LoVo (cell line): ENCODE measurements around the gene SMCO2.

Source experiments
- DNase-seq: peaks from one replicate; pipeline ENCODE4 v3.0.0-alpha.2; 2016; ENCODE audit warnings: low spot score

The SMCO2 gene

GRCh38 chr12:27499377-27499776 lies 52.8 kb downstream of the SMCO2 start:
- no peak for DNase-seq

- no peak for DNase-seq
Measured at GRCh38 chr12:27500546-27500945, 54.0 kb downstream of the SMCO2 start.

GRCh38 chr12:27502021-27502435 lies 55.5 kb downstream of the SMCO2 start:
- DNase-seq, result no peak

GRCh38 chr12:27504507-27504906 lies 58.0 kb downstream of the SMCO2 start:
- no peak for DNase-seq

- no peak for DNase-seq
Measured at GRCh38 chr12:27505109-27505508, 58.6 kb downstream of the SMCO2 start.

- no peak for DNase-seq
Measured at GRCh38 chr12:27505761-27506160, 59.2 kb downstream of the SMCO2 start.

- no peak for DNase-seq
Measured at GRCh38 chr12:27506645-27507189, 60.2 kb downstream of the SMCO2 start.

GRCh38 chr12:27508736-27509431 lies 62.3 kb downstream of the SMCO2 start:
- no peak for DNase-seq

- no peak for DNase-seq
Measured at GRCh38 chr12:27511031-27511722, 64.6 kb downstream of the SMCO2 start.

- DNase-seq, result no peak
Measured at GRCh38 chr12:27511723-27512045, 65.1 kb downstream of the SMCO2 start.

GRCh38 chr12:27513155-27513824 lies 66.8 kb downstream of the SMCO2 start:
- no peak for DNase-seq

GRCh38 chr12:27515671-27516070 lies 69.1 kb downstream of the SMCO2 start:
- no peak for DNase-seq

GRCh38 chr12:27516625-27517024 lies 70.1 kb downstream of the SMCO2 start:
- no peak for DNase-seq

- no peak for DNase-seq
Measured at GRCh38 chr12:27517546-27517945, 71.0 kb downstream of the SMCO2 start.

- DNase-seq, result no peak
Measured at GRCh38 chr12:27517961-27518665, 71.6 kb downstream of the SMCO2 start.

GRCh38 chr12:27521066-27521465 lies 74.5 kb downstream of the SMCO2 start:
- no peak for DNase-seq

GRCh38 chr12:27521981-27522380 lies 75.4 kb downstream of the SMCO2 start:
- DNase-seq, result no peak

GRCh38 chr12:27523305-27523641 lies 76.7 kb downstream of the SMCO2 start:
- DNase-seq, result no peak

GRCh38 chr12:27523642-27524493 lies 77.3 kb downstream of the SMCO2 start, which contains the start of gene PPFIBP1:
PPFIBP1 (plus strand) TSS chr12:27524206; CDS start chr12:27633397, 109,191 bp downstream.
- DNase-seq, result peak; percentile 100

- DNase-seq, result no peak
Measured at GRCh38 chr12:27524494-27524835, 77.9 kb downstream of the SMCO2 start.
